Measurements from ENCODE around the gene ANGPTL7.

- TF ChIP-seq POLR2AphosphoS5 (IDR thresholded peaks at IDR 0.05) = no peak
- TF ChIP-seq POLR2A (IDR thresholded peaks at IDR 0.05) = no peak
Measured at GRCh38 chr1:11193376-11193775, 4.2 kb downstream of the ANGPTL7 start.
